Neuronal stem cell (in vitro differentiated cells): ENCODE results near the gene OCIAD1.
A peak's percentile ranks its signal among the peaks of the same experiment; 100 is the strongest.
"Not testable (repeated sequence)": the region's sequence is repeated elsewhere in the genome, so short reads cannot be mapped to it uniquely, and the experiment has no call there.

Source experiments
- DNase-seq: peaks from one replicate; pipeline ENCODE4 v3.0.0-alpha.2; 2013; ENCODE audit warnings: low spot score
- H2AFZ ChIP-seq: one replicate; pipeline ENCODE4 v1.6.1; 2013; ENCODE audit warnings: mild to moderate bottlenecking, low read length, inconsistent platforms
- H2AK5ac ChIP-seq: 2 replicates; pipeline ENCODE4 v1.6.1; 2013; ENCODE audit warnings: low read depth, mild to moderate bottlenecking, inconsistent platforms, low read length, moderate library complexity, mixed read lengths
- H2BK120ac ChIP-seq: 2 replicates; pipeline ENCODE4 v1.6.1; 2013; ENCODE audit warnings: low read depth, mild to moderate bottlenecking, inconsistent platforms, low read length, moderate library complexity, mixed read lengths
- H2BK12ac ChIP-seq: one replicate; pipeline ENCODE4 v1.6.1; 2013; ENCODE audit warnings: low read length, inconsistent platforms
- H2BK15ac ChIP-seq: 2 replicates; pipeline ENCODE4 v1.6.1; 2013; ENCODE audit warnings: mild to moderate bottlenecking, low read length, inconsistent platforms, mixed read lengths
- H2BK5ac ChIP-seq: one replicate; pipeline ENCODE4 v1.6.1; 2013; ENCODE audit warnings: inconsistent platforms, mild to moderate bottlenecking, low read length, moderate library complexity
- H3K14ac ChIP-seq: one replicate; pipeline ENCODE4 v1.6.1; 2013; ENCODE audit warnings: low read length, inconsistent platforms
- H3K18ac ChIP-seq: 2 replicates; pipeline ENCODE4 v1.6.1; 2013; ENCODE audit warnings: low read length, inconsistent platforms
- H3K23ac ChIP-seq: 2 replicates; pipeline ENCODE4 v1.6.1; 2013; ENCODE audit warnings: low read depth, mild to moderate bottlenecking, mixed read lengths, low read length, inconsistent platforms; ENCODE audit not compliant: poor library complexity
- H3K27ac ChIP-seq: replicated peaks from 3 replicates; pipeline ENCODE4 v1.5.1; 2013; ENCODE audit warnings: low read length, inconsistent platforms
- H3K27me3 ChIP-seq, 3 experiments: 2 replicates each; pipeline ENCODE4 v1.6.1; 2013; ENCODE audit warnings: low read length in 3 of 3, mild to moderate bottlenecking in 2 of 3, inconsistent platforms in 1 of 3, low read depth in 1 of 3, mixed read lengths in 1 of 3, moderate library complexity in 1 of 3; ENCODE audit not compliant: control insufficient read depth in 3 of 3, insufficient read depth in 3 of 3
- H3K36me3 ChIP-seq, 2 donors: replicated peaks in 1 of 2; 2 replicates each; pipeline ENCODE4 v1.6.1; 2013; ENCODE audit warnings: low read length in 2 of 2; ENCODE audit not compliant: control insufficient read depth in 2 of 2, insufficient read depth in 2 of 2
- H3K4ac ChIP-seq: 2 replicates; pipeline ENCODE4 v1.6.1; 2013; ENCODE audit warnings: inconsistent platforms, mild to moderate bottlenecking, low read length, moderate library complexity
- H3K4me1 ChIP-seq, 2 donors: 1 replicate in 1 of 2; 2 replicates in 1 of 2; pipeline ENCODE4 v1.6.1; 2013; ENCODE audit warnings: low read length in 2 of 2, low read depth in 1 of 2; ENCODE audit not compliant: control insufficient read depth in 2 of 2, insufficient read depth in 1 of 2
- H3K4me2 ChIP-seq: one replicate; pipeline ENCODE4 v1.6.1; 2013; ENCODE audit warnings: mild to moderate bottlenecking, low read length, inconsistent platforms; ENCODE audit not compliant: insufficient read depth, poor library complexity, severe bottlenecking
- H3K4me3 ChIP-seq, 2 donors: 2 replicates each; pipeline ENCODE4 v1.5.1; 2013; ENCODE audit warnings: low read length in 2 of 2, mild to moderate bottlenecking in 2 of 2, inconsistent platforms in 1 of 2, moderate library complexity in 1 of 2
- H3K79me1 ChIP-seq: one replicate; pipeline ENCODE4 v1.6.1; 2013; ENCODE audit warnings: low read depth, mild to moderate bottlenecking, inconsistent platforms, low read length, moderate library complexity
- H3K9ac ChIP-seq: one replicate; pipeline ENCODE4 v1.6.1; 2013; ENCODE audit warnings: mild to moderate bottlenecking, low read depth, low read length, inconsistent platforms; ENCODE audit not compliant: poor library complexity
- H3K9me3 ChIP-seq, 2 donors: replicated peaks in 1 of 2; 2 replicates each; pipeline versions ENCODE3 to v1.6.1; 2013; ENCODE audit warnings: low read length in 2 of 2, mild to moderate bottlenecking in 2 of 2, inconsistent platforms in 1 of 2, low read depth in 1 of 2, mixed read lengths in 1 of 2, moderate library complexity in 1 of 2; ENCODE audit not compliant: control insufficient read depth in 2 of 2, insufficient read depth in 1 of 2
- H4K8ac ChIP-seq: one replicate; pipeline ENCODE4 v1.6.1; 2013; ENCODE audit warnings: low read depth, mild to moderate bottlenecking, inconsistent platforms, low read length, moderate library complexity
- H4K91ac ChIP-seq: one replicate; pipeline ENCODE4 v1.6.1; 2013; ENCODE audit warnings: low read length, low read depth, mild to moderate bottlenecking, inconsistent platforms; ENCODE audit not compliant: poor library complexity
- WGBS, 2 donors: extraction: QIAGEN DNeasy Blood & Tissue Kit; methylation state at CpG; one replicate each; pipeline ENCODE4 v1.1.7; 2013; ENCODE audit warnings: missing lambda C conversion rate in 2 of 2, mixed read lengths in 1 of 2; ENCODE audit not compliant: insufficient read length in 2 of 2, insufficient replicate concordance in 1 of 2; ENCODE audit errors: extremely low coverage in 2 of 2; 5-methylcytosine and 5-hydroxymethylcytosine counted together

Gene OCIAD1

DNA sequence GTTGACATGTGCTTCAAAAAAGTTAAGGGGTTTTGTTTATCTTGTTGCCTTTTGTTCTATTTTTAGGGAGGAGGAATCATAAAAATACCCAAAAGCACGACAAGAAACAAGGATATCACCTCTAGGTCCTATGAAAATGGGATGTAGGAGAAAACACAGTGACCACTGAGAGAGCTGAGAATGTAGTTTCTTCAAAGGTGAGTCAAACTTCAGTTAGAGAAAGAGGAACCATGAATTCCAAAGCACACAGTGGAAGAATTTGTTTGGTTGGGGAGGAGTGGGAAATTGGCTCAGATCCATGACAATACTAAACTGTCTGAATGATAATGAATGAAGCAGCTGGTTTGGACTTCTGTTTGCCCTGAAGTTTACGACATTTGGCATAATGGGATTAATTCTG is 31.7 kb upstream of the OCIAD1 start:
- Histone ChIP-seq H3K18ac (no peak overlapping the region), H3K9me3 (no peaks in the 10 kb centered on the region), H2AFZ (no peak overlapping the region), H2BK15ac (no peak overlapping the region), H3K36me3 (no peaks in the 10 kb centered on the region), H3K4ac (no peak overlapping the region), H3K27me3 (no peaks in the 10 kb centered on the region), H3K4me3 (no peak overlapping the region), H4K8ac (no peak overlapping the region), H3K4me1 (no peaks in the 10 kb centered on the region), H3K27ac (no peak overlapping the region), H2BK12ac (no peak overlapping the region), H3K4me2 (no peak overlapping the region), H3K23ac (no peak overlapping the region), H2BK120ac (no peak overlapping the region), H2AK5ac (no peak overlapping the region), H3K14ac (no peak overlapping the region), H4K91ac (no peak overlapping the region), H3K79me1 (no peaks in the 10 kb centered on the region), H3K9ac (no peak overlapping the region), H2BK5ac (no peak overlapping the region)
- no peak for DNase-seq
- WGBS, 2 donors, result no CpG with 5 or more reads among the region's 2 CpGs

DNA sequence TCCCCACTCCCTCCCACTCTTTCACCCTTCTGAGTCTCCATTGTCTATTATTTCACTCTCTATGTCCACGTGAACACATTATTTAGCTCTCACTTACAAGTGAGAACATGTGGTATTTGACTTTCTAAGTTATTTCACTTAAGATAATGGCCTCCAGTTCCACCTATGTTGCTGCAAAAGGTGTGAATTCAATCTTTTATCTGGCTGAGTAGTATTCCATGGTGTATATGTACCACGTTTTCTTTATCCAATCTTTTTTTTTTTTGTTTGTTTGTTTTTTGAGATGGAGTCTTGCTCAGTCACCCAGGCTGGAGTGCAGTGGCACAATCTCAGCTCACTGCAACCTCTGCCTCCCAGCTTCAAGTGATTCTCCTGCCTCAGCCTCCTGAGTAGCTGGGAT is 30.7 kb upstream of the OCIAD1 start:
- H3K4ac ChIP-seq, H2BK12ac ChIP-seq, H3K79me1 ChIP-seq, H2BK120ac ChIP-seq, H3K23ac ChIP-seq, H3K18ac ChIP-seq, H3K36me3 ChIP-seq, H2AFZ ChIP-seq, DNase-seq, H3K27ac ChIP-seq, H3K27me3 ChIP-seq, H4K8ac ChIP-seq, H2AK5ac ChIP-seq, H3K9ac ChIP-seq, H3K4me1 ChIP-seq, H3K9me3 ChIP-seq, H2BK5ac ChIP-seq, H3K4me2 ChIP-seq, H3K14ac ChIP-seq, H2BK15ac ChIP-seq, H4K91ac ChIP-seq, H3K4me3 ChIP-seq: not testable (repeated sequence)
- WGBS, 2 donors, result no CpG with 5 or more reads among the region's 2 CpGs

DNA sequence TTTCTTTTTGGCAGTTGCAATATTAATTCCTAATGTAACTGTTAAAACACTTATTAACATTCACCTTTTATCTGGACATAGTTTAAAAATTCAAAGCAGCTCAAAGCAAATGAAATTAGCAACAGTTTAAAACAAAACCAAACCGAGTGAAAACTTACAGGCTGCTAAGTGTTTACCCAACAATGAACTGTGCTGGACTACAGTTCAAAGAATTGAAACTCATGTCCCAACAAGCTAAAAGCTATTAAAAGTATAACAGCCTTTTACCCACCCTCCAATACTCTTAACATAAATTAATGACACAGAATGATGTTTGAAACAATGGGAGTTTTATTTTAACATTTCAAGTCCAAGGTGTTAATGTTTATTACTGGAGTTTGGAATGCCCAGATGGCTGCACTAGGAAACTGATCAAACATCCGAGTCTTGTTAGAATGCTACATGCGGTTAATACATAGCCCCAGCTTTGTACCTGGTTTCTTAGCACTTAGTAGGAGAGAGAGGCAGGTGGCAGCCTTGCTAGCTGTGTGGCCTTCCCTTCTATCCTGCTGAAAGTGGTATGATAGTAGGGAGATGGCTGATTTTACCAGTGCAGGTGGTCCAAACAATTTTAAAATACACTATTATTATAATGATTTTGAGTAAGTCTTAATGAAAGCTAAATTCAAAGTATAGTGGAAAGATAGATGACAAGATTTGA is 29.7 kb upstream of the OCIAD1 start:
- H3K23ac ChIP-seq, result no peak overlapping the region
- WGBS, 2 donors, result no CpG with 5 or more reads among the region's 3 CpGs

DNA sequence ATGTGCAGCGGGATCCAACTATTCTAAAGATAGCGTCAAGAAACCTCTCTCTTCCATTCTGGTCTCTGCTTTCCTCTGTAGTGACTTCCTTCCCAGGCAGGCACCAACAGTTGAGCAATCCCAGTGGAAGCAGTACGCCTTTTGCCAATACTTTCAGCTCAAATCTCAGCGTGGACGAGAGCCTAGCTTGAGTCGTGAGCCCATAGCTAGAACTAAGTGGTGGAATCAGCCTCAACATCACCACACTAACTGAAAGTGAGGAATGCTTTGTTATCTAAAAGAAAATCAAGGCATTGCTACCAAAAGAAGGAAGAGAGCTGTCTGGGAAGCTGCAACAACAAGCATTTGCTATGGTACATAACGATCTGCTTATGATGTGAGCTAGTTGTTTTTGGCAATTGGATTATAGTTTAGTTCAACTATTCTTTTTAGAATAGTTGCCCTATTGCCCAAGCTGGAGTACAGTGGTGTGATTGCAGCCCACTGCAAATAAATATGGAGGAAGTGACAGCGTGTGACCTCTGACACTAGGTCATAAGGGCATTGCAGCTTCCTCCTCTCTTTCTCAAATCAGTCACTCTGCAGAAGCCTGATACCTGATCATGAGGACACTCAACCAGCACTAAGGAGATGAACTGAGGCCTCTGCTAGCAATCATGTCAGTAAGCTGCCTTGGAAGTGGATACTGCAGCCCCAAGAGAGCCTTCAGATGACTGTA is 26.1 kb upstream of the OCIAD1 start:
- H2BK5ac ChIP-seq, result no peak overlapping the region
- peak overlapping the region; percentile 84 for H2AFZ ChIP-seq
- H3K4me2 ChIP-seq, result no peak overlapping the region
- no peak overlapping the region for H3K4ac ChIP-seq
- H3K27ac ChIP-seq, result peak overlapping the region; percentile 4
- DNase-seq, result no peak
- no peaks in the 10 kb centered on the region for H3K9me3 ChIP-seq
- H2AK5ac ChIP-seq, result no peak overlapping the region
- no peak overlapping the region for H2BK15ac ChIP-seq
- peaks cover 3 to 6% of the 10 kb centered on the region in 2 donors for H3K4me1 ChIP-seq
- H3K27me3 ChIP-seq, result no peaks in the 10 kb centered on the region
- no peaks in the 10 kb centered on the region for H3K79me1 ChIP-seq
- H3K4me3 ChIP-seq, result no peak overlapping the region
- H3K9ac ChIP-seq, result no peak overlapping the region
- H3K36me3 ChIP-seq, result no peaks in the 10 kb centered on the region
- no peak overlapping the region for H2BK12ac ChIP-seq
- no peak overlapping the region for H4K8ac ChIP-seq
- no peak overlapping the region for H3K14ac ChIP-seq
- H4K91ac ChIP-seq, result no peak overlapping the region
- H2BK120ac ChIP-seq, result no peak overlapping the region
- peak overlapping the region; percentile 17 for H3K18ac ChIP-seq
- no peak overlapping the region for H3K23ac ChIP-seq
- WGBS, 2 donors, result no CpG with 5 or more reads among the region's 8 CpGs

More for the DNA sequence above, 29.7 kb upstream of the OCIAD1 start:
- Histone ChIP-seq H3K79me1 (no peaks in the 10 kb centered on the region), H2BK15ac (no peak overlapping the region), H3K18ac (no peak overlapping the region), H2AK5ac (no peak overlapping the region), H4K8ac (no peak overlapping the region), H3K9ac (no peak overlapping the region), H3K9me3 (no peaks in the 10 kb centered on the region), H3K4ac (no peak overlapping the region), H3K4me3 (no peak overlapping the region), H2AFZ (no peak overlapping the region), H3K4me2 (no peak overlapping the region), H3K36me3 (no peaks in the 10 kb centered on the region), H3K14ac (no peak overlapping the region), H2BK120ac (no peak overlapping the region), H2BK5ac (no peak overlapping the region), H4K91ac (no peak overlapping the region), H3K27me3 (no peaks in the 10 kb centered on the region), H3K4me1 (peaks cover 3 to 6% of the 10 kb centered on the region in 2 donors), H3K27ac (no peak overlapping the region), H2BK12ac (no peak overlapping the region)
- DNase-seq, result no peak
